ENCODE measurements around the gene SEMA3A.
"Not testable (repeated sequence)": the region's sequence is repeated elsewhere in the genome, so short reads cannot be mapped to it uniquely, and the experiment has no call there.

The SEMA3A gene

DNA sequence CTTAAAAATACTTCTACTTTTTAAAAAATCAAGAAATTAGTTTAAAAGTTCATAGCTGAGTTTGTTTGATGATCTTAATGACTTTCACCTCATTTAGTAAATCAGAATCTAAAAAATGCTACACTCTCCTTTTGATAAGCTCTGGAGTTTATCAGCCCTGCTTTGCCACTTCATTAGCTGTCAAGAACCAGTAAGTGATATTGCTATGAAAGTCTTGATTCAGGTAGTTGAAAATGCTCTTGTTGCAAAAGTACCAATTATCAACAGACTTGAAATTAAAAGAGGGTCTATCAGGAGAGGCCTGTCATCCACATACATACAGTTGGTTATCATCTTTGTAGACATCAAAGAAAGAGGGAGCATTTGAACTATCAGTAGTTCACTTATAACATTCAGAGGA, 41.6 kb downstream of the SEMA3A start:
- DNase-seq (ENCODE audit: low read depth), result no peak

DNA sequence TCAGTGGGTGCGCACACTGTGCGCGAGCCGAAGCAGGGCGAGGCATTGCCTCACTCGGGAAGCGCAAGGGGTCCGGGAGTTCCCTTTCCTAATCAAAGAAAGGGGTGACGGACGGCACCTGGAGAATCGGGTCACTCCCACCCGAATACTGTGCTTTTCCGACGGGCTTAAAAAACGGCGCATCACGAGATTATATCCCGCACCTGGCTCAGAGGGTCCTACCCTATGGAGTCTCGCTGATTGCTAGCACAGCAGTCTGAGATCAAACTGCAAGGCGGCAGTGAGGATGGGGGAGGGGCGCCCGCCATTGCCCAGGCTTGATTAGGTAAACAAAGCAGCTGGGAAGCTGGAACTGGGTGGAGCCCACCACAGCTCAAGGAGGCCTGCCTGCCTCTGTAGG, 44.2 kb downstream of the SEMA3A start:
- not testable (repeated sequence) for DNase-seq (ENCODE audit: low read depth)

DNA sequence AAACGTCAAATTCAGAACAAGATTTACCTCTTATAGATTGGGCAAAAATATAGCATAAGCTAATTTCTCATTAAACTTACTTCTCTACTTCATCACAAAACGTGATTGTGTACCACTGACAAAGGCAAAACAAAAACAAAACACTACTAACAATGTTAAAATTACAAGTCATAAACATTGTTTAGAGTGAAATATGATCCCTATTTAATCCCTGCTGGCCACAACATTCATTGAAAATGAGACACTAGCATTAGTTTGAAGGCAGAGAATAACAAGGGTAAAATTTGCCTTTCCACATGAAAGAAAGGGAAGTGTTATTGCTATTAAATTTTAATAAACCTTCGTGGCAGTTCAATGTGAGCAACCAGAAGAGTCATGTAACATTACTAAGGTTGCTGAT, 45.0 kb downstream of the SEMA3A start:
- DNase-seq (ENCODE audit: low read depth), result no peak

DNA sequence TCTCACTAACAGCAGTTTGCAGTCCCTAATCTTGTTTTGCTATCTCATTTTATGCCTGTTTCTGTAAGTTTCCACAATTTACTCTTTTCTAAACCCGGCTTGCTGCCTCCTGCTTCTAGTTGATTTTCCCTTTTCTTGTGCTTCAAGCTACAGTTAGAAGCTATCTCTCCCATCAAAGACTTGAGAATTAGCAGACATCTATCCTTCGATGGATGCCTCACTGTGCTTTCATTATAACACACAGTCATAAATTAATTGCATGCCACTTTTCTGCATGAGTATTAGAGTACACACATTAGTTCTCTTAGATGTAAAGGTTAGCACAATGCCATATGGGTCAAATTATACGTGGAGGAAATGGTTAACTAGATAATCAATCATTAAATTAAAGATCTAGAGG, 48.7 kb downstream of the SEMA3A start:
- no peak for DNase-seq (ENCODE audit: low read depth)

DNA sequence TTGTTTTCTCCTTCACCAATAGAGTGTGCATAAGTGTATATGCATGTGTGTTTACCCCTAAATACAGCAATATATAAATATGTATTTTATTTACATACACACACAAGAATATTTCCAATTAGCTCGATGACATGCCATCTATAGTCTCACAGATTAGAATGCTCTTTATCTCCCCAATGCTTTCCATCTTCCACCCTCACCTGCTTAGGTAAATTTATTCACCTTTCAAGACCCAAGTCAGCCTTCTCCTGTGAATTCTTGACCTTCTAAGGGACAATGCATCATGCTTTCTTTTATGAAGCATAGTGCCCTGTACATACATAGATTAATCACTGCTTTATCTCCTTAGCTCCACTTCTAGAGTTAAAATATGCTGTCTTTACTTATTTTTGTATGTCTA, 49.7 kb downstream of the SEMA3A start:
- no peak for DNase-seq (ENCODE audit: low read depth)

DNA sequence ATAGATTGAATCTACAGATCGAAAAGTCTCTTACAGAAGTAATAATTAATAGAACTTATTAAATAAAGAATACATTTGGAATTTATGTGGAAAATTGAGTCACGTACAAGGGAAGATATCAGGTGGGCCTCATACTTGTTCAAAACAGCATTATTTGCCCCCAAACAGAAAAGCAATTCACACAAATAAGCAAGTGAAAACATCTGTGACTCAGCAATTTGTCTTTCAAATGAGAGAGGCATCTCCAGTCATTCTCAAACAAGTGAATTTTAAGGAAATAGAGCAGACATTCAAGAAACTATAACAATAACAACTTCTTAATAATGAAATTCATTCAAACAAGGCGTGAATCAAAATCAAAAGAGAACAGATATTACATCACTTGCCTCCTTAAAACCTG, 50.1 kb downstream of the SEMA3A start:
- no peak for DNase-seq (ENCODE audit: low read depth)

DNA sequence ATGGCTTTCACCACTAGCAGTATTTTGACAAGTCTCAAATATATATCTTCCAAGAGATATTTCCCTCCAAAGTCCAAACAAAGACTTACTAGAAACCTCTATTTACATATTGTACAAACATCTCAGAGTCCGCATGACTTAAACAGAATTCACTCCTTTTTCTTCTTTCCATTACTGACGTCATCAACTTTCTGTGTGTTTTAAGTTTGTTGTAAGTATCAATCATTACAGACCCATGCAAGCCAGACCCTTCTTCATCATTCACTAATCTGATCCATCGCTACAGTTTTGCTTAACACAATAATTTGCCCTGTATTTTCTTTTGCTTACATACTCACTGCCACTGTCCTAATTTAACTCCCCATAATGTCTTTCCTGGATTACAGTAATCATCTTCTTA, 51.9 kb downstream of the SEMA3A start:
- DNase-seq (ENCODE audit: low read depth), result no peak

DNA sequence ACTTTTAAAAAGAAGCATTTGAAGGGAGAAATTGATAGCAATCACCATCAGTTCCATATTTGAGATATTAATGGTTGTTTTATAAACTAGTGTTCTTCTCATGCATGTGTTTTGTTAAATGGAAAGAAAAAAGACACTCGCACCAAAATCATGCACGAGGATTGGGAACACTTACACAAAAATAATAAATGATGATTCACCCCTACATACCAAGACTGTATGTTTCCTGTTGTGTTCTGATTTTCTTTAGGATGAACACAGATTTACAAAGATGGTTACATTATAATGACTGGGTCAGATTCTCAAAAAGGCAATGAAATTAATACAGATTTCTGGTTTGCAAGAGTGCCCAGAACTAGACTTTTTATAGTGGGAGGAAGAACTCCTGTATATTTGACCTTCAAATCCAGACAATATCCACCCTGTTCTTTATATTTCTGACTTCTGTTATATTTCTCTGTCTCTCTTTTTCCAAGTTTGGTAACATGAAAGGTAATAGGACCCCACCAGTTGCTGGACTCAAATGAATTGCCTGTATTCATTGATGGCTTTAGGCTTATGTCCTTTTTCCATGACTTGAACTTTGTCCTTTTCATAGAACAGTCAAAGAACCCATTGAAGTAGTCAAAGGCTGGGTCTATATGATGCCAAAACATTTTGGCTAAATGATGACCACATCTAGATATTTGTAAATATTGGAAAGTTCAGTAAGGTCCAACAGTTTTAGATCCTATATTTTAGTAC, 54.4 kb downstream of the SEMA3A start:
- DNase-seq (ENCODE audit: low read depth), result no peak

DNA sequence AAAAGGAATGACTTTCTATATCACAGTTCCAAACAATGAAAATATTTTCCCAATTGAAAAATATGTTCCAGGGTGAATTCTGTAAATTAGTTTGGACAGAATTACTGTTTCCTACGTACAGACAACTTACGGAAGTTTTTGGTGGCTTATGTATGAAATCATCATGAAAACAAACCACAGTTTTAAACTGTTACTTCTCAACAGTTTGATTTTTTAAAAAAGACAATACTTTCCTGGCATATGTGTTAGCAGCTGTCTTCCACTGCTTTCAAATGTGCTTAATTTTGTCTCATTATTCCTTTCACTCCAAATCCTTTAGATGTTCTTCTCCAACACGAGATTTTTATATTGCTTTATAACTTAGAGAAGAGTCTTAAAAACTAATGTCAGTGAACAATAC, 56.2 kb downstream of the SEMA3A start:
- no peak for DNase-seq (ENCODE audit: low read depth)

DNA sequence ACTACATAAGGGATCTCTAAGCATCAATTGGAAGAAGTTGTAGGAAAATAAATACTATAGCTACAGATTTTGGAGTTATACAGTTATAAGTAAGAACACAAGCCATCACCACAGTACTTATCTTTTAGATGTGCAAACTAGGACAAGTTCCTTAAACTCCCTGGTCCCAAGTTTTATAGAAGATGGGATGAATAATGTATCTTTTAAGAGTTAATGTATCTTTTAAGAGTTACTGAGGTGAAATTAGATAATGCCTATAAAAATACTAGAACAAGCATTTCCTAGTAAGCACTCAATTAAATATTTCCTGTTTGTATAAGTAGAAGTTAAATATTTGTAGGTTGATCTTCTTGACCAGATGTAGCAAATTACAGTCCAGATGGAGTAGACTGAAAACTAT, 56.8 kb downstream of the SEMA3A start:
- DNase-seq (ENCODE audit: low read depth), result no peak

DNA sequence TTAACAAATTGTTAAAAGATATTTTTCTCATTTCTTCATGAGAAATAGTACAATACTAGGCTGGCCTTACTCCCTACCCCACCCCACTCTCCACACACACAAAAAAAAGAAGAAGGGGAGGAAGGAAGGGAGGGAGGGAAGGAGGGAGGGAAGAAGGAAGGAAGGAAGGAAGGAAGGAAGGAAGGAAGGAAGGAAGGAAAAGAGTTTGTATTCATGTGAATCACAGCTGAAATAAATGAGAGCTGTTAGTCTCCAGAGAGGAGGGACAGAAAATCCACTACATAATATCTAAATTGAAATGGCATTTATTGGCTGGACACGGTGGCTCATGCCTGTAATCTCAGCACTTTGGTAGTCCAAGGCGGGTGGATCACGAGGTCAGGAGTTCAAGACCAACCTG, 57.8 kb downstream of the SEMA3A start:
- no peak for DNase-seq (ENCODE audit: low read depth)

DNA sequence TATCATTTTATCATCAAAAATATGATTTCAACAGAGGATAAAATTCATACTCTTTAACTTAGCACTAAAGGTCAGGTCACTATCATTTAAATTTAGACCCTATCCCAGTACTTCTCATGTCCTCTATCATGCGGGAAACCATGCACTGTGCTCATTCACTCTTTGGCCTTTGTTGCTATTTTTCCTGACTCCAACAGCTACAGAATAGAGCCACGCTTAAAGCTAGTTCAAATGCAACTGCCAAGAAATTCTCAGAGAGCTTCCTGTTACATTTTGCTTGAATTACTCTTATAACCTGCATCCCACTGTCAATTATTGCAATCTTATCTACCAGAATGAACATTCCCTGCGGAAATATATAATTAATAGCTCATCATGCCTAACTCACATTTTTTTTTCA, 58.3 kb downstream of the SEMA3A start:
- DNase-seq (ENCODE audit: low read depth), result no peak

DNA sequence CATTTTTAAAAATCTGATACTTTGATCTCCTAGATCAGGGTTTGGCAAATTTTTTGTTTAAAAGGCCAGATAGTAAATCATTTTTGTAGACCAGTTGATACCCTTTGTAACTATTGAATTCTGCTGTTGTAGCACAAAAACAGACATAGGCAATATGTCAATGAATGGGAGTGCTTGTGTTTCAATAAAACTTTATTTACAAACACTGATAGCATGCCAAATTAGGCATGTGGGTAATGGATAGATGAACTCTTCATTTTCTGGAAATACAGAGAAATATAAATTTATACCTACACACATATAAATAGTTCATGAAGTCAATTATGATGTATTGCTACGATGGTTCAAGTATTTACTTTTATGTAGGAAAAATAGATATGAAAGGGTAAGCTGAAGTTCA, 60.4 kb downstream of the SEMA3A start:
- DNase-seq (ENCODE audit: low read depth), result no peak

DNA sequence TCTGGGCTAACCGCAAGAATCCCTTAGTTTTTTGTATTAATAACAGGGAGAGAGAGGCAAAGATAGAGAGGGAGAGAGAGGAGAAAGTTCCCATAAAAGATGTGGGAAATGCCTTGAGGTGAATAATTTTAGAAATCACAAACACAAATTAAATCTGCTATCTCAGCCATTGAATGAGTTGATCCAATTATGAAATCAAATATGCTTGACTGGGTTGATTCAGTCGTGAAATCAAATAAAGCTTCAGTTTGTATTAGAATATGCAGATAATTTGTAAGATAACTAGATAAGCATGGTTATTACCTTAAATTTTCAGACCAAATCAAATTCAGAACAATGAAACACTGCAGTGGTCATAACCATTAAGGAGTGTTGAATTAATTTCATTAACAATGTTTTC, 68.9 kb downstream of the SEMA3A start:
- DNase-seq (ENCODE audit: low read depth), result no peak

DNA sequence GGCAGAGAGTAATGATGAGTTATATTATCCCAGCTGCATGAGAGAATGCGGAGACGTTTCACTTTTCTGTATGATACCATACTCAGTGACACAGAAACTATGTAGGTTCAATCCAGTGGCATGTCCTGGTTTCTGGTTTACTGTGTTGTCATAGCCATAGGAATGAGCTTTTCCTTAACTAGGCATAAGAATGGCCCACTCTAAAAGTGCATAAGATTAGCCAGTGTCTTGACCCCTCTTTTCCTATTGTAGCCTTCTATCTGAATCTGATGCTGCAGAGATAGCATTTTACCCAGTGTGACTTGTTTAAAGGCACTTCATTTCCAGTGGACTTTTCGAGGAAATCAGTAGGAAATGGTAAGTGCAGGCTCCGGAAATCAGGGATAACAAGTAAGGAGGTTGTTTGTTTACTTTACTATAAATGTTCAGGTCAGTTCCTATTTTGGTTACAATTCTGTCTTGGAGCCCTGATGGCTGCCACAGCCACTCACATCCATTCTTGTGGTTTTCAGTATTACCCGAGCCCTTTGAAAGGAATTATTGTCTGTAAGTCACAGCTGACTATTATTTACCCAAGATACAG, 70.5 kb downstream of the SEMA3A start:
- DNase-seq (ENCODE audit: low read depth), result no peak

DNA sequence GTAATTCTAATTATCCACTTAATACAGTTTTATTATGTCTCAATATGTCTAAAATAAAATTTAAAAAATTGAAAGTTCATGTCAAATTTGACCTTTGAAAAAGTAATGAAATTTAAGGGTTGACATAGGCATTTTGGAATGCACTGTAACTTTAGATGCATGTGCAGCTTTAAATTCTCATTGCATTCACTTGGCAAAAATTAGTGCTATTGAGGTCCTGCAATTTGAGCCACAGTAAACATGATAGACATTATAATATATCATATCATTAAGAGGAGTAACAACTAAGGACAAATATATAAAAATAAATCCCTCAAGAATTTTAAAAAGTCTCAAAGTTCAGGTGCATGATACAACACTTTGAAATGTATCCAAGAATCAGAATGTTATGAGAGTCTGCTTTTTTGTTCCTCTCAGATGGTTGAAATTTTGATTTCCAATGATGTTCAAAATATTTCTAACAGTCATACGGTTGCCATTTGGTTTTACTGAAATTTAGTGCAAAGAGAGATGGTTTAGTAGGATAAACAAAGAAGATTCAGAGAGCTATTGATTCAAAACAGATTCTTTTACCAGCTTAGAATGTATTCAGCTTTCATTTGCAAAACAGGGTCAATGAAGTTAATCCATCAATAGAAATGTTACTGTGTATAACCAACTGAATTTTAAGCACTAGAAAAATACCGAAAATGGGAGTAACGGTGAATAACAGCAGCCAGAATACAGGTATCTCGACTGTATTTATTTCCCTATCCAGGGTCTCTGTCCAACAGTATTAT, 71.8 kb downstream of the SEMA3A start:
- no peak for DNase-seq (ENCODE audit: low read depth)

DNA sequence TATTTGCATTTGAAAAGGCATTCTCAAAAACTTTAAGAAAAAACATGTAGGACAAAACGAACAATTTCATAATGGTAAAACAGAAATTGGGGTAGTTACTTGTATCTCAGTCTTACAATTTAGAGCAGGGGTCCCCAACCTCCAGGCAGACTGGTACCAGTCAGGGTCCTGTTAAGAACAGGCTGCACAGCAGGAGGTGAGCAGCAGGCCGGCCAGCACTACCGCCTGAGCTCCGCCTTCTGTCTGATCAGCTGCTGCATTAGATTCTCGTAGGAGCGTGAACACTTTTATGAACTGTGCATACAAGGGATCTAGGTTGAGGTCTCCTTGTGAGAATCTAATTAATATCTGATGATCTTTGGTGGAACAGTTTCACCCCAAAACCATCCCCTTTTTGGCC, 77.3 kb downstream of the SEMA3A start:
- DNase-seq (ENCODE audit: low read depth), result no peak

DNA sequence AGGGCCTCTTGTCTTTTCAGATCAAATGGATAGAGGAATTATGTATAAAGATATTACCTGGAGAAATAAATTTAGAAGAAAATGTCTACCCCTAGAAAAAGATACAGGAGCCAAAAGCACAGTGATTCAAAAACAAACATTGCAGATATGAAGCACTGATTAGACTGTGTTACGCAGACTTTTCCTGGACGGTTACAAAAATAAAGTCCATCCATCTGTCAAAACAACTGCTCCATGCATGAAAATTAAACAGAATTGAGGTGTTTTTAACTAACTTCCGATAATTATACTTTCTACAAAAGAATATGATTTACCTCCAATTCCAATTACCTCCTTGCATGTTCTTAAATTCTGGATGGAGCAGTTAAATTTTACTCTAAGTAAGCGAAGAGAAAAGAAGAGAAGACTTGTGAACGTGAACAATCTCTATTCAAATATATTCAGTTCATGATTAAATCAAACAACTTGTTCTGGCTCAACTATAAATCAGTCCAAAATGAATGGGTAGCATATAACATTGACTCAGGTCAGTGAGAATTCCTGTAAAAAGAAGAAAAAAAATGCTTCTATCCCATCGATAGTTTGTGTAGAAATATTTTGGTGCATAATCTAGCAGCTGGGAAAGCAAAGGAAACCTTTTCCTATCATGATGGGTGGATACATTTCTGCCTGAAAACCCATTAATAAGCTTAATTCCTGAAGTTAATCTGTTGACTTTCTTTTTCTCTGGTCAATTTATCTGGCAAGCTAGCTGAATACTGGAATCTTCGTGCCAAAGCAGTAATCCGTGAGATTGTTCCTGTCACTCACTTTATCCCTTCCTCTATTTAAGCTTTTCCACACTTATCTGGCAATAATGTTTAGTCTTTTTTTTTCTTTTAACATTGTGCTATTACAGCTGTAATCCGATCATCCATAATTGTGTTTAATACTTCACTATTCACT, 80.4 kb downstream of the SEMA3A start:
- no peak for DNase-seq (ENCODE audit: low read depth)

DNA sequence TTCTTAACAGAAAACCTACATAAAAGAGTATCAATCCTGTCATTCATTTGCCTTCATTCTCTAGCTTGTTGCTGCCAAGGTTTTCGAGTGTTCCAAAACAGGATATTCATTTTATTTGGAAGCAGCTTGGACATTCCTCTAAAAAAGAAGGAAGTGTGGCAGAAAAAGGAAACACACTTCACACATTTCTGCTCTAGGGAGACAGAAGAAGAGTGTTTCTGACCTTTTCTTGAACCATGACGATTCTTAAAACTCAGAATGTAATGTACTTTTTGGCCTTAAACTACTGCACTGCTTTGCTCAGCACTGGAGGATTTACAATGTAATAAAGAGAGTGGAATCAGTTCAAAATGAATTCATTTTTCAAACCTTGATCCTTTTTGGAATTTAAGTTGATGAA, 81.3 kb downstream of the SEMA3A start:
- no peak for DNase-seq (ENCODE audit: low read depth)

DNA sequence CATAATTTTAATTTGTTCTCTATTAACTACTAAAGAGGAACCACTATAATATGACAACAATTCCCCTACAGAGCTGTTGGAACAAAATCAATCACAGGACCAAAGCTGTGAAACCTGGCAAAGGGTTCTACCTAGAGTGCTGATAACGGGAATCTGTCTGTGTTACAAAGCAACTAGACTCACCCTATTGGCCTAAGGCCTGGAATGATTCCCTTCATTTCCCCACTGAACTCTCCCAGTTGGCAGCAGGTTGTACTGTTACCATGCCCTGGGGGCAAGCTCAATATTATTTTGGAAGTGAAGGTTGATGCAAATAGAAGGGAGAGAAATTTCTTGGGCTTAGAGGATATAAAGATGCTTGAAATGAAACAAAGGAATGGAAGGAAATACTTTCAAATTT, 81.8 kb downstream of the SEMA3A start:
- no peak for DNase-seq (ENCODE audit: low read depth)

DNA sequence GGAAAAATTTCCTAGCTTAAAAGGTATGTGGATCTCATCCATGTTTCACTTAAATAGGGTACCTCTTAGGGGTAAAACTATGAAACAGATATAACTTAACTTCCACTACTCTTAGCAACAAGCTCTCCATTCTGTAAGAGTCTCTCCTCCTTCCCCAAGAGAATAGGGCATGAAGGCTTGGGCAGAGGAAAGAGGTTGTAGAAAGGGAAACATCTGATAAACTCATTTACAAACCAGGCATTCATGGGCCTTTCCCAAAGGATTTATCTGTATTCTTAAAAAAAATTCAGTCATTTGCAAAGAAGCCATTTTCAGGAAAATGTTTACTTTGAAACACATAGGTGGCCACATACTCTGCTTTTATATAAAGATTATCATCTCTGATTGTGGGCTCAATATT, 82.7 kb downstream of the SEMA3A start:
- DNase-seq (ENCODE audit: low read depth), result no peak

DNA sequence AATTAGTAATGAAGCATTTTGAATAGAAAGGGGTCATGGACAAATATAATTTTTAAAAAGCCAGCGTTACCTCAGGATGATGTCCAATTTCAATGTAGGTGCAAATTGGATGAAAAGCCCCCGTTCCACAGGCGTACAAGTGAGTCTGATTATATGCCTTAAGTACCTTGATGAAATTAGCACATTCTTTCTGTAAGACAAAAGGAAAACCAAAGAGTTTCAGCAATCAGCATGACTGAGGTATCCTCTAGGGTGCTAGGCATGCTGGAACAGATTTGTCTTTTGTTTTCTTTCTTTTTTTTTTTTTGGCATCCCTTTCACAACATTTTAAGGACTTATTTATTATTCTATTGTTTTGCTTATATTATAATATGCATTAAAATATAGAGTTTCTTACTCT, 84.2 kb downstream of the SEMA3A start:
- DNase-seq (ENCODE audit: low read depth), result no peak
